NCI-H2107 (cell line): ENCODE measurements around the gene CYB5A.

Source experiments
- DNase-seq: peaks from one replicate; lab custom pipeline; 2025; lab: John Stamatoyannopoulos, UW

The CYB5A gene

GRCh38 chr18:74215863-74216262 lies 75.9 kb downstream of the CYB5A start:
- no peak for DNase-seq

DNA sequence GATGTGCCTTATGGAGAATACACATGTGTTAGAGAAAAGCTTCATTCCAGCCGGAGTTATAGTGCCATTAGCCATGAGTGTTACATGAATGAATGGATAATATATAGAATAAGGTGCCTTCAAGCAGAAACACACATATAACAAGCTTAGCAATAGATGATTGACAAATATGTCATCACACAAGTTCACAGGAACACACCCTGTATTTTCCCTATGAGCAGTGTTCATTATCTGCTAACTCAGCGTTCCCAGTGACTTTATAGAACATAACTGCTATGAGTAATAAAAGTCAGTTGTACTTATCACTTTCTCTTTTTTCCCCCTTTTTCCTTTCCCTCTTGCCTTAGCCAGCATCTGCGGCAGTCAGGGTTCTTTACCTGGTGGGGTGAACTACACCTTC lies 78.3 kb downstream of the CYB5A start:
- no peak for DNase-seq

- DNase-seq, result no peak
Measured at GRCh38 chr18:74204526-74205152, 87.1 kb downstream of the CYB5A start.

DNA sequence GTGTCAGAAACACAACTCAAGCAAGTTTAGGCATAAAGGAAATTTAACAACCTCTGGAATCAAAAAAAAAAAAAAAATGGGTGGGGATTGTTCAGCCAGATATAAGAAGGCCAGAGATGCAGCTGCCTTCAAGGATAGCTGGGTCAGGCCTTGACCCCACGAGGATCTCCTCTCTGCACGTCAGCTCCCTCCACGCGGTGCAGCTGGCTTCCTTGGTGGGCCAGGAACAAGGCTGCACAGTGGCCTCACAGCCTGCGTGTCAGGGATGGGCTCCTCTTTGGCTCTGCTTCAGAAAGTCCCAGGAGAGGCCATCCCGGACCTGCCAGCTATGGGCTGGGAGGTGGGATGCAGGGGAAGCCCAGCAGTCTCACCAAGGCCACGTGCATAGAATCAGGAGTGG lies 88.0 kb downstream of the CYB5A start:
- DNase-seq, result no peak
